NCI-H2196 treated with DMSO at 0.1 percent for 48 hours (cell line): ENCODE results near the gene SGF29.
"Not testable (repeated sequence)": the region's sequence is repeated elsewhere in the genome, so short reads cannot be mapped to it uniquely, and the experiment has no call there.

ENCODE experiments used
- DNase-seq: peaks from one replicate; lab custom pipeline; 2025; ENCODE audit not compliant: unreplicated experiment; lab: John Stamatoyannopoulos, UW

Gene SGF29

DNA sequence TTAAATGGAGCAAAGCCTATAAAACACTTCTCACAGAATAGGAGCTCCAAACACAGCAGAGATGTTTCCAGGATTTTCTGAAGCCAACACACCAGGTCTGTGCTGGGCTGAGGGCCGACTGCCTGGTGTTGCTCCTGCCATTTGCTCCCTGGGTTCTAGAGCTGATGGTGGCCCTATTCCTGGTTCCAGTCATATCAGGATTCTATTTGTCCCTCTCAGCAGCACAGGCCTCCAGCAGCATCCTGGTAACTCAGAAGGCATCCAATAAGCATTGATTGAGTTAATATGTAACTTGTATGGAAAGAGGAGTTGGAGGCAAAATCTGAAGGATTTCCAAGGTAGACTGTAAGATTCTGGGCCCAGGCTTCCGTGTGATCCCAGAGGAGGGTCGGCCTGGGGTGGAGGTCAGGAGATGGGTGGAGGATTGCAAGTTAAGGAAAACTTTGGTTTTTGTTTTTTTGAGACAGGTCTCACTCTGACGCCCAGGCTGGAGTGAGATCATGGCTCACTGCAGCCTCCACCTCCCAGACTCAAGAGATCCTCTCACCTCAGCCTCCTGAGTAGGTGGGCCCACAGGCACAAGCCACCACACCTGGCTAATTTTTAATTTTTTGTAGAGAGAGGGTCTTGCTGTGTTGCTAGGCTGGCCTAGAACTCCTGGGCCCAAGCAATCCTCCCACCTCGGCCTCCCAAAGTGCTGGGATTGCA lies 20.6 kb upstream of the SGF29 start:
- no peak for DNase-seq

DNA sequence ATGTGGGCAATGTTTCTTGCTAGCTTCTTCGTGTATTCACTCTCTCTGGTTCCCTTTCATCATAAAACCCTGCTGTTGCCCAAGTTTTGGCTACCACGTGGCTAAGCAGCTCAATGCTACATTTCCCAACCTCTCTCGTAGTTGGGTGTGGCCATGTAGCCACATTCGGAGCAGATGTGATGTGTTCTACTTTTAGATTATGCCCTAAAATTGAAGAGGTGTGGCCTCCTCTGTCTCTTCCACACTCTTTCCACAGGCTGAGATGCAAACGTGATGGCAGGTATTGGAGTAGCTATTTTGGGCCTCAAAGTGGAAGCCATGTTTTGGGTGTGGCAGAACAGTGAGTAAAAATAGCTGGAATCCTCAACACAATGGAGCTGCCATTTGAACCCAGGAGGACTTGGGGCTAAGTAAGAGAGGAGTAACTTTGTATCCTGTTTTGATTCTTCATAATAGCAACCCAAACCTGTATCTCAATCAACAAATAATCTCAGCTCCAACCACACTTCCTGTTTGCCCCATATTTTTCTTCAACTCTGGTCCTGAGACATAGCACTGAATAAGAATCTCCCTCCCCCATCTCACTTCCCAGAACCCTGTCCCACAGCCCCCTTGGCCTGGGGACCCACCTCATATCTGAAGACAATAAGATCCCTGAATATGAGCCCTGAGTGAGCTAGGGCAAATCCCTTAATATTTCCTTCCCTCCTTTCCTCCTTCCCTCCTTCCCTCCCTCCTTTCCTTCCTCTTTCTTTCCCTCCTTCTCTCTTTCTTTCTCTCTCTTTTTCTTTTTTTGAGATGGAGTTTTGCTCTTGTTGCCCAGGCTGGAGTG lies 19.0 kb upstream of the SGF29 start:
- no peak for DNase-seq

DNA sequence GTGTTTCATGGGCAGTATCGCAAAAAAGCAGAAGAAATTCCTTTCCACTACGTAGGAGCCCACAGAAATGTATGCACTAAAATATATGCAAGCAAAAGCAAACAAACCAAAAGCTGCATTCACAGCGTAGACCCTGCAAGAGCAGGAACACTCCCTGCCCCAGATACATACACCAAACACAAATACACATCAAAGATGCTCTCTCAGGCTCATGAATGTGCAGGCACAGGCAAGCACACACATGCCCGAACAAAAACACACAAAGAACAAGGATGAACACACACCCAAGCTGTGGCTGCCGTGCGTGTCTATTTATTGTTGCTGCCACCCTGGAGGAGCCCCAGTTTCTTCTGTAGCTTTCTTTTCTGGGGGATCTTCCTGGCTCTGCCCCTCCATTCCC lies 16.6 kb upstream of the SGF29 start:
- no peak for DNase-seq

DNA sequence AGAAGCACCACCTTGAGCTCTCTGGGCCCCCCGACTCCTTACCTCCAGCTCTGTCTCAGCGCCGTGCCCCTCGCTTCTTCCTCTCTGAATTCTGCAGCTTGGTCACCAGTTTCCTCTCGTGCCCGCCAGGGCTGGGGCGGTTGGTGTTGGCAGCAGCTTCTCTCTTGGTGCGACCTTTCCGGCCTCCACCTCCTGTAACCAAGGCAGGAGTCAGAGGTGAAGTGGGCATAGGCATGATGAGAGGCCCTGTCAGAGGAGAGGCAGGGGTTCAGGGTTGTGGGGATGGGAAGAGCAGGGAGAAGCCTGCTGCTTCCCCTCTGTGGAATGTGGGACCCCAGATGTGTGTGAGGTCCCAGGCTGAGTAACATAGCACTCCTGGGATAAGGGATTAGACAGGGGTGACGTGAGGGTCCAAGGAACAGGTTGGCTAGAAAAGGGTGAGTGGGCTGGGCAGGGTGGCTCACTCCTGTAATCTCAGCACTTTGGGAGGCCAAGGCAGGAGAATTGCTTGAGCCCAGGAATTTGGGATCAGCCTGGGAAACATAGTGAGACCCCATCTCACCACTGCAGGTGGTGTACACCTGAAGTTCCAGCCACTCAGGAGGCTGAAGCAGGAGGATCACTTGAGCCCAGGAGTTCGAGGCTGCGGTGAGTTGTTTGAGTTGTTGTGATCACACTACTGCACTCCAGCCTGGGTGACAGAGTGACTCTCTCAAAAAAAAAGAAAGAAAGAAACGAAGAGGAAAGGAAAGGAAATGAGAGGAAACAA lies 15.6 kb upstream of the SGF29 start:
- no peak for DNase-seq

DNA sequence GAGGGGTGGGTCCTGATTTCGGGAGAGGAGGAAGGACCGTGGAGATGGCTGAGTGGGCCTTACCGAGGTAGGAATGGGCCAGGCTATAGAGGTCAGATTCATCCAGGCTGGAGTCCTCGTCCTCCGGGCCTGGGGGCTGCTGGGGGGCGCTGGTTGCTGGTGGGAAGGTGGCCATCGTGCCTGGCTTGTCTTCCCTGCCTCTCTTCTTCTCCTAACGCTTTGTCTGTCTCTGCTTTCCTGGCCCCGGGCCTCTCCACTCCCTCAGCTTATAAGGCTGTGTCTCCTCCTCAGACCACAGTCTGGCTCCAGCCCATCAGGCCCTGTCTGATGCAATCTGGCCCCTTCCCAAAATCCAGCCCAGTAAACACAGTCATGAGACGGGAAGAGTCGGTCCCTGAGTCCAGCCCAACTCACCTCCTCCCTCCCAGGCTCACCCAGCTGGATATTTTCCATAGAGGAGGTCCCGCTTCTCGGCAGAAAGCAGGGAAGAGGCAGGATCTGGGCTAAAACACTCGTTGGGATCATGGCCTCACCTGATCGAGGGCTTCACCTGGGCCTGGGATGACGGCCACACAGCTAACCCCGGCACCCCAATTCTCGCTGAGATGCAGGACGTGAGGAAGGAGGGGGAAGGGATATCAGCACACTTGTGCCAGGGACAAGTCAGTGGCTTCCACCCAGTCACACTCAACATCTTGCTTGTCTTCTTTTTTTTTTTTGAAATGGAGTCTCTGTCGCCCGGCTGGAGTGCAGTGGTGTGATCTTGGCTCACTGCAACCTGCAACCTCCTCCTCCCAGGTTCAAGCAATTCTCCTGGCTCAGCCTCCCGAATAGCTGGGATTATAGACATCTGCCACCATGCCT lies 14.8 kb upstream of the SGF29 start, which contains the start of gene NUPR1:
Gene NUPR1 (minus strand): TSS at position 242 of the 864 bp plus-strand sequence. CDS start 67 bp downstream, at position 175.
- DNase-seq = peak; percentile 80

DNA sequence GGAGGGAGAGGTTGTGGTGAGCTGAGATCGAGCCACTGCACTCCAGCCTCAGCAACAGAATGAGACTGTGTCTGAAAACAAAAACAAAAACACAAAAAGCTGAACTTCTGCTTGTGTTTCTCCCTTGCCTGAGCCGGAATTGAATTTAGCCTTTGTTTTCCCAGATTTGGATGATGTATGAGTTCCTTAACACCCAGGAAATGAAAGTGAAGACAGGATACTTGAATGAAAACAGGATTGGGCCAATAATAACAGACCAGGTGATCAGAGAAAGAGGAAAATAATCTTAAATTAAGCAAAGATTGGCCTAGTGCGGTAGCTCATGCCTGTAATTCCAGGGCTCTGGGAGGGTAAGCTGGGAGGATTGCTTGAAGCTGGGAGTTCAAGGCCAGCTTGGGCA lies 13.4 kb upstream of the SGF29 start:
- no peak for DNase-seq

DNA sequence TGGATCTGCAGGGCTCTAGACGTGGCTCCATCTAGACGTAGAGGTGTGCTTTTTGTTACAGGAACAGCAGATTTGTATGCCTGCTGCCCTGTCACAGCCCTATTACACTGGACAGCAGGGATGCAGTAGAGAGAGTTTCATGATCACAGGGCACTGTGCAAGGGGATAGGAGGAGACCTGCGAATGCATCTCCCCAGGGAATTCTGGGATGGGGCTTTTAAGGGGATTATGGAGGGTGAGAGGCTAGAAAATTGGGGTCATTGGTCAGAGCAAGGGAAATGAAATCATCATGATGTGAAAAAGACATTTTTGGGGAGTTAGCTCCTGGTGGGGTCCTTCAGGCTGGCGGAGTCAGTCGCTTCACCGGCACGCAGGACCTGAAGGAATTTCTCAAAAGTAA lies 11.1 kb upstream of the SGF29 start:
- DNase-seq = no peak

DNA sequence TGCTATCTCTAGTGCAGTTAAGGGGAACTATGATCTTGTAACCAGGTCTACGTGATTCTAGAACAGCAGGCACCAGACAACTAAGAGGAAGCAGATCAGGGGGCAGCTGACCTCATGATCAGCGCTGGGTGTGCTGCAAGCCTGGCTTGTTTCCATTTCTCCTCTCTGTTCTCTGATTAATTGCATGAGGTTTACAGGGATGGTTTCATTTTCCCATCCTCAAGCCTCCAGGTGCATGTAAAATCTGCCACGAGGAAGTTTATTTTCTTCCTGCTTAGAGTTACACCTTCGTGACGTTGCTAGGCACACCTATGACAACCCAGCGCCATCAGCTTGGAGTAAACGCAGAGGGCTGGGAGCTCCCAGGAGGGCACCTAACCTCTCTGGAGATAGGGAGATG lies 10.6 kb upstream of the SGF29 start:
- DNase-seq = peak; percentile 83

DNA sequence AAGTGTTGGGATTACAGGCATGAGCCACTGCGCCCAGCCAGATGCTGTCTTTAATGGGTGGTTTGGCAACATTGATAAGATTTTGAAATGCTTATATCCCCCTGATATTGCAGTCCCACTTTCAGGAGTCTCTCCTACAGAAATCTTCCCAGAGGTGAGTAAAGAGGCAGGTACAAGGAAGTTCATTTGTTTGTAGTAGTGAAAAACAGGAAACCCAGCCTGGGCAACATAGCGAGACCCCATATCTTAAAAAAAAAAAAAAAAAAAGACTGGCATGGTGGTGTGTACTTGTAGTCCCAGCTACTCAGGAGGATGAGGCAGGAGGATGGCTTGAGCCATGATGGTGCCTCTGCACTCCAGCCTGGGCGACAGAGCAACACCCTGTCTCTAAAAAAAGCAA lies 8.7 kb upstream of the SGF29 start:
- DNase-seq = no peak

DNA sequence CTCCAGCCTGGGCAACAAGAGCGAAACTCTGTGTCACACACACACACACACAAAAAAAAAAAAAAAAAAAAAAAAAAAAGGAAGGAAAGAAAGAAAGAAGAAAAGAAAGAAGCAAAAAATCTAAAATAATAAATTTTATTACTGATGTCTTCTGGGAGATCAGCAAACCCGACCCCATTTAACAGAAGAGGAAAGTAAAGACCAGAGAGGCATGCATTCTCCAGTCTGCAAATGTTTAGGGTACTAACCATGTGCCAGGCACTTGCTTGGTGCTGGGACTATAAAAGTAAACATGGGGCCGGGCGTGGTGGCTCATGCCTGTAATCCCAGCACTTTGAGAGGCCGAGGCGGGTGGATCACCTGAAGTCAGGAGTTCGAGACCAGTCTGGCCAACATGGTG lies 7.8 kb upstream of the SGF29 start:
- DNase-seq = not testable (repeated sequence)

DNA sequence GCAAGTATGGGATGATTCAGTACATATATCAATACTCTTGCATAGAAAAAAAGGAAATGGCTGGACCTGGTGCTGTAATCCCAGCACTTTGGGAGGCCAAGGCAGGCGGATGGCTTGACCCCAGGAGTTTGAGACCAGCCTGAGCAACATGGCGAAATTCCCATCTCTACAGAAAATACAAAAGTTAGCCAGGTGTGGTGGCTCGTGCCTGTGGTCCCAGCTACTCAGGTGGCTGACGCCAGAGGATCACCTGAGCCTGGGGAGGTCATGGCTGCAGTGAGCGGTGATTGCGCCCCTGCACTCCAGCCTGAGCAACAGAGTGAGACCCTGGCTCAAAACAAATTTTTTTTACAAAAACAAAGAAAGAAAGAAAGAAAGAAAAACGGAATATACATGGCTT lies 7.1 kb upstream of the SGF29 start:
- no peak for DNase-seq

DNA sequence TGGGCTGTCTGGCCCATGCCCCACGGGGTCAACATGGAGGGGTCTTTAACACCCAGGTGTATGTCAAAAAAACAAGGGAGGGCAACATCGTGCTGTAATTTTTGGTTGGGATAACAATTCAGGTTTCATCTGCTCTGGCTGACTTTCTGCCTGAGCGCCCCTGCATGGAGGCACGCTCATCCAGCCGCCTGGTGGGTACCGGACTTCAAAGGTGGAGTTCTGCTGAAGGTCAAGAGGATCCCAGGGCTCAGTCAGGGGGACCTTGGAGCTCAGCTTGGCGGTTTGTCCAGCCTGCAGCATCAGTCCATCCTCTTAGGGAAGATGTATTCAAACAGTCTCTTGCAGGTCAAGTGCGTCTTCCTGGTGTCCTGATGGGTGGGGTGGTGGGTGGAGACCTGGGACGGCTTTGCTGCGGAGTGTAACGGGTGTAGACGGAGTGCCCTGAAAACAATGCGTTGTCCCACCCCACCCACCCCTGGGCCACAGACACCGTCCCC lies 5.4 kb upstream of the SGF29 start:
- DNase-seq = no peak

DNA sequence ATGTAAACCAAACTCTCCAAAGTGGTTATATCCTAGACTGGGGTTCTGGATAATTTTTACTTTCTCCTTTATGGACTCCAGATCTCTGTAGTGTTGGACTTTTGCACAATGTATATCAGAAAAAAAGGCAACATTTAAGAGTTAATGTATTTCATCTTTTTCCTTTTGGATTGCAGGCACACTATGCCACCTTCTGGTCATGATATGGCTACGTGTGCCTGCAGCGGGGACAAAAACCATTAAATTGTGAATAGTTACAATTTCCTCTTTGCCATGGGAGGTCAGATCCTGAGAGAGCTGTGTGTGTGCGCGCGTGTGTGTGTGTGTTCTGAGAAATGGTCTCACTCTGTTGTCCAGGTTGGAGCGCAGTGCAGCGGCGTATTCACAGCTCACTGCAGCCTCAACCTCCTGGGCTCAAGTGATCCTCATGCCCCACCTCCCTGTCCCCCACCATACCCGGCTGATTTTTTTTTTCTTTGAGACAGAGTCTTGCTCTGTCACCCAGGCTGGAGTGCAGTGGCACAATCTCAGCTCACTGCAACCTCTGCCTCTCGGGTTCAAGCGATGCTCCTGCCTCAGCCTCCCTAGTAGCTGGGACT lies 4.3 kb upstream of the SGF29 start:
- no peak for DNase-seq

DNA sequence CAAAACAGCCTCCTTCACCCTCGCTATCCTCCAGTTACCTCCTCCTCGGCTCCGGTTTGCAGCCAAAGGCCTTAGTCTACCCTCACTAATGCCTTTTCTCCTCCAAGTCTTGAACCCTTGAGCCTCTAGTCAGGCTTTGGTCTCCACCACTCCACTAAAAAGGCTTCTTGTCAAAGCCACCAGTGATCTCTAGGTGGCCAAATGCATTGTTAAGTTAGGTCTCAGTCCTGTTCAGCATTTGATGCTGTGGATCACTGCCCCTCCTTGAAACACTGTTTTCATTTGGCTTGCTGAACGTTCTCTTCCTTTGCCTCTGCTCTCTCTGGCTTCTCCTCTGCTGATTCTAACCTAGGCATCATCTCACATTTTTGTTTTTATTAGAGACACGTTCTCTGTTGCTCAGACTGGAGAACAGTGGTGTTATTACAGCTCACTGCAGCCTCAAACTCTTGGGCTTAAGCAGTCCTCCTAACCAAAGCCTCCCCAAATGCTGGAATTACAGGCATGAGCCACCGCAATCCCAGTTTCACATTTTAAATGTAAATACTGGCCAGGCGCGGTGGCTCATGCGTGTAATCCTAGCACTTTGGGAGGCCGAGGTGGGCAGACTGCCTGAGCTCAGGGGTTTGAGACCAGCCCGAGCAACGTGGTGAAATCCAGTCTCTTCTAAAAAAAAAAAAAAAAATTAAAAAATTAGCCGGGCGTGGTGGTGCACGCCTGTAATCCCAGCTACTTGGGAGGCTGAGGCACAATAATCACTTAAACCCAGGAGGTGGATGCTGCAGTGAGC lies 1.1 kb downstream of the SGF29 start:
- DNase-seq = no peak

DNA sequence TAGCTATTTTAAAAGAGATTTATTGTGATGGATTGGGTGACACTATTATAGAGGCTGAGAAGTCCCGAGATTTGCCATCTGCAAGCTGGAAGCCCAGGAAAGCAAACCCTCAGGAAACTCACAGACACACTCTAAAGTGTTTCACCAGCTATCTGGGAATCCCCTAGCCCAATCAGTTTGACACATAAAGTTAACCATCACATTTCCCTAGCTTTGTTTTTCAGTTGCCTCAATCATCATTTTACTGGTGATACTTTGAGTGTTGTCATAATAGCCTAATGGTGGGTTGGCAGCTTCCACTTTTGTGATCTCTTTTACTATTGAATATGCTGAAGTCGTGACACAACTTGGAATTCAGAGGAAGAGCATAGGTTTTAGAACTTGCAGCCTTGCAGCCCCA lies 1.8 kb downstream of the SGF29 start:
- no peak for DNase-seq

DNA sequence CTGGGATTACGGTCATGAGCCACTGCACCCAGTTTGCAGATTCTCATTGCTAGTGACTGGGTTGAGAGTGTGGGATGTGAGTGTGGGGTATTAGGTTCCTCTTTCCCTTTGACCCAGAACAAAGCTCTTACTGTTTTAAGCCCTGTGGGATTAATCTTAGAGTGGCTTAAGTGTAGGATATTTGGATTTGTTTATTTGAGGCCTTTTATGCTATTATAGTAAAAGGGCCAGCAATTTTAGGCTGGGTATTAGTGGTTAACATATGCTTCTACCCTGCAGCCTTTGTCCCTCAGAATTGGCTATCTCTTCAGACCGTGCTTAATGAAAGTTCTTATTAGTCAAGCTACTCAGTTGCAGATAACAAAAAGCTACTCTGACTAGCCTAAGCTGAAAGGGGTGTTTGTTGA lies 3.2 kb downstream of the SGF29 start:
- DNase-seq = no peak

DNA sequence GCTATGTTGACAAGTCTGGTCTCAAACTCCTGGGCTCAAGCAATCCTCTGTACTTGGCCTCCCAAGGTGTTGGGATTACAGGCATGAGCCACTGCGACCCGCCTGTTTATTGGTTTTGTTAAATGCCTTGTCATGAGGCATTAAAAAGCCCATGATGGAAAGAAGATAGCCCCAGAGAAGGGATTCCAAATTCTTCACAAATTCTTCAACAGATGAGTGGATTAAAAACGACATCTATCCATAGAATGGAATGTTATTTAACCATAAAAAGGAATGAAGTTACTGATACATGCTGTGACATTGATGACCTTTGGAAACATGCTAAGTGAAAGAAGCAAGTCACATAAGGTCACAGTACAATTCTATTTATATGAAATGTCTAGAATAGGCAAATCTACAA lies 4.7 kb downstream of the SGF29 start:
- no peak for DNase-seq

DNA sequence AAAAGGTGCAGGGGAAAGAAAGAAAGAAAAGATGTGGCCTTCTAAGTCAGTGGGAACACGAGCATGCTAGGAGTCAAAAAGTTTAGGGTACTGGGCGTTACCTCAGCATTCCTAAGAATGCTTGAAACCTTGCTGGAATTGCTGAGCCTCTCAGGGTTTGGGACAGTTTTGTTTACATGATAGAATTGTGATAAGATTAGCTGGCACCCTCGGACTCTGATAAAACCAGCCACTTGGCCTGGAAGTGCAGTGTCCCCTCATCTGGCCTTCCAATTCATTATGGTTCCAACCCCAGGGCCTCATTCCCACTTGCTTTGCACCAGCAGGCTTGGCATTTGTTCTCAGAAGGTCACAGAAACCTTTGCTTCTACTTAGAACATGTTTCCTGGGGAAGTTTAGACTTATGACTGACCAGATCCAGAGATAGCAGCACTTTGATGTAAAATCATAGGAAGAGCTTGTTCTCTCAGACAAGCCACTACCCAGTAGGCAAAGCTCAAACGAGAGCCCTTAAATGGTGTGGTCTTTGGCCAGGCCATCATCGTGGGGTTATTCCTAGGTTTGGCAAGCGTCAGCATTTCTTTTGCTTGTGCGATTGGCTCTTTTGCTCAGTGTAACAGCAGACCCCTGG lies 8.0 kb downstream of the SGF29 start:
- DNase-seq = no peak

DNA sequence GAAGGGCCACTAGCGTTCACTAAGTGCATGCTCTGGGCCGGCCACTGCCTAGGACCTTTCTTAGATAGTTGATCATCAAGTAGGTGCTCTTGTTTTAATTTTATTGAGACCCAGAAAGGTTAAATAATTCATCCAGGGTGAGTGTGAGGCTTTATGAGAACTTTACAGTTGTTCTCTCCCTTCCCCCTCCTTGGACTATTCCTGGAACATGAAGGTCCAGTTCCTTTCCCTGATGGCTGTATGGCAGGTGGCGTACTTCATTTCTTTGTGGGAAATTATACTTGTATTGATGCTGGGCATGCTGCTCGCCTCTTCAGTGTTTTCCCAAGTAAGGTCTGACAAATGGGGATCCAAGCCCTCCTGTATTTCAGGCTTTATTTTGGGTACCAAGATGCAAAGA lies 8.5 kb downstream of the SGF29 start:
- DNase-seq = no peak
